ENCODE data around the gene ARHGEF7.

GRCh38 chr13:111152844-111153243 is 37.7 kb downstream of the ARHGEF7 start:
- TF ChIP-seq, protein P1, sequence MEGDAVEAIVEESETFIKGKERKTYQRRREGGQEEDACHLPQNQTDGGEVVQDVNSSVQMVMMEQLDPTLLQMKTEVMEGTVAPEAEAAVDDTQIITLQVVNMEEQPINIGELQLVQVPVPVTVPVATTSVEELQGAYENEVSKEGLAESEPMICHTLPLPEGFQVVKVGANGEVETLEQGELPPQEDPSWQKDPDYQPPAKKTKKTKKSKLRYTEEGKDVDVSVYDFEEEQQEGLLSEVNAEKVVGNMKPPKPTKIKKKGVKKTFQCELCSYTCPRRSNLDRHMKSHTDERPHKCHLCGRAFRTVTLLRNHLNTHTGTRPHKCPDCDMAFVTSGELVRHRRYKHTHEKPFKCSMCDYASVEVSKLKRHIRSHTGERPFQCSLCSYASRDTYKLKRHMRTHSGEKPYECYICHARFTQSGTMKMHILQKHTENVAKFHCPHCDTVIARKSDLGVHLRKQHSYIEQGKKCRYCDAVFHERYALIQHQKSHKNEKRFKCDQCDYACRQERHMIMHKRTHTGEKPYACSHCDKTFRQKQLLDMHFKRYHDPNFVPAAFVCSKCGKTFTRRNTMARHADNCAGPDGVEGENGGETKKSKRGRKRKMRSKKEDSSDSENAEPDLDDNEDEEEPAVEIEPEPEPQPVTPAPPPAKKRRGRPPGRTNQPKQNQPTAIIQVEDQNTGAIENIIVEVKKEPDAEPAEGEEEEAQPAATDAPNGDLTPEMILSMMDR (IDR thresholded peaks at IDR 0.05; ENCODE audit: low read depth, low read length), result no peak
- TF ChIP-seq EZH2phosphoT487 (IDR thresholded peaks at IDR 0.05; ENCODE audit: low read depth), result no peak

Measured in OCI-LY3 (cell line).